NCI-H2196 treated with DMSO at 0.1 percent for 48 hours (cell line): ENCODE measurements around the gene SLC10A7.

Experiments
- DNase-seq: peaks from one replicate; lab custom pipeline; 2025; ENCODE audit not compliant: unreplicated experiment; lab: John Stamatoyannopoulos, UW

Gene SLC10A7

DNA sequence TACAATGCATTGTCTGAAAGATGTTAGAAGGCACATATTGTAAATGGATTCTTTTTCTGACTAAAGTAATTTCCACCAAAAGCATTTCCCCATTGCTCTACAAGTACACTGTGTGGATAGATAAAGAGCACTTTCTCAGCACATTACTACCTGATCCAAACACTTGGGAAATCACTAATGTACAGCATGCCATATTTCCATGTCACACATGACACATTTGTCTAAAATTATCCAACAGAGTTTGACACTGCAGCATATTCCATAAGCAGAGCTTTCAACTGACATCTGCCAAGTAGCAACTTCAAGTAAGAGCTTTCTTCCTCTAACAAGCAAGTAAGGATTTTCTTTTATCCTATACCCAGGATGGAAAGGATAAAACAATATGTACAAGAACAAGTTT, 257.9 kb downstream of the SLC10A7 start:
- no peak for DNase-seq

GRCh38 chr4:146261041-146261440, 260.7 kb downstream of the SLC10A7 start:
- DNase-seq: no peak

DNA sequence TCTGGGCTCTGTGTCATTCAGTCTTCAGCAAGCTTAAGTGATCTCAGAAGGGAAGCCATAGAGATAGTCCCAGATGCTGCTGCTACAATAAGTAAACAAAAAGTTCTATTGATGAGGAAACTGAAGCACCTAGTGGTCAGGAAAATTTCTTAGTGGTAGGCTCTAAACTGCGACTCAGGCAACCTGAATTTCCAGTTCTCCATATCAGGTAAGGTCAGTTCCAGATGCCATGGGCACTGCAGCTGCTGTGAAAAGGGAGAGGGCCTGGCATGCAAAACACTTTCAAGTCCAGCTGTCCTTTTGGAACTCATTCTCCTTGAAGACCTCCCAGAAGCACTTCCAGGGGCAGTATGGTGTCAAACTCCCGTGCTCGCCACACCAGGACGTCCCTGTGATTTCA, 261.2 kb downstream of the SLC10A7 start:
- DNase-seq: no peak

GRCh38 chr4:146257511-146257910, 264.2 kb downstream of the SLC10A7 start:
- no peak for DNase-seq

- no peak for DNase-seq
These were observed 265.4 kb downstream of the SLC10A7 start for GRCh38 chr4:146256328-146256727.

GRCh38 chr4:146255874-146256273, 265.9 kb downstream of the SLC10A7 start:
- no peak for DNase-seq

DNA sequence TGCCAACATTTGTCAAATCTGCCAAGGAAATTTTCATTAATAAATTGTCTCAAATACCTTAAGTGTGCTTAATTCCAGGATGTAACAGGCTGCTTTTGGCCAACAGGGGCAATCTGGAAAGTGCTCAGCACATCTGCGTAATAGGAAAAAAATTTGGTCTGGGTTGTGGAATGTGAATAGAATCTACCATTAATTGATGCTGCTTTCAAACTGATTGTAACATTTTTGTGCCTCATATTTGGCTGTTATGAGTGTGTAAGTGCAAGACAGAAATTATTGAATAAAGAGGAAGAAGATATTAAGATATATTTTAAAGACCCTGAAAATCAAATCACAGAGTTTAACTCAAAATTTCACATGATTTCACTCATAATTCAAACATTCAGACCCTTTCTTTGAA, 266.3 kb downstream of the SLC10A7 start:
- DNase-seq: no peak

DNA sequence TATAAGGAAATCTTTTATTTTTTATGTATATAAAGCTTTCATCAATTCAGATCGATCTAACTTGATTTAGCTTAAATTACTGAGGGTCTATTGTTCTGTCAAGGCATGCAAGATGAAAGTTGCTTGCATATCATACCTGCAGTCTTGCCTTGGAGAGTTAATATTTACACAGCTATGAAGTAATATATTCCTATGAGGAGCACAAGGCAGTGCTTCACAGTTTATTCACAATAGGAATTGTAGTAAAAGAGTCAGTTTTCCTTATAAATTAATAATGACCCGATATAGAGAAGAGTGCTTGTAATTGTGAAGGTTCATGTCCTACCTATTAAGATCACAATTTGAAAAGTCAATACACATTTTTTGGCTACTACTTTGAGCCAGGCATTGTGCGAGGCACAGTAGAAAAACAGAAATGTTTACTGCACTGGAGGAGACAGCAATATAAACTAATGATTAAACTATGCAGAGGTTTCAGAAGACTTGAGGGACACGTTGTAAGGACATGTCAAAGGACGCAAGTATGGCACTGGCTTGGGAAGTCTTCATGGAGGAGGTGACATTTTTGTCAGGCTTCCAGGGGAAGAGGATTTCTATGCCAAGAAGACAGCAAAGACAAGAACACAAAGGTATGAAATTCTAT, 268.6 kb downstream of the SLC10A7 start:
- no peak for DNase-seq

DNA sequence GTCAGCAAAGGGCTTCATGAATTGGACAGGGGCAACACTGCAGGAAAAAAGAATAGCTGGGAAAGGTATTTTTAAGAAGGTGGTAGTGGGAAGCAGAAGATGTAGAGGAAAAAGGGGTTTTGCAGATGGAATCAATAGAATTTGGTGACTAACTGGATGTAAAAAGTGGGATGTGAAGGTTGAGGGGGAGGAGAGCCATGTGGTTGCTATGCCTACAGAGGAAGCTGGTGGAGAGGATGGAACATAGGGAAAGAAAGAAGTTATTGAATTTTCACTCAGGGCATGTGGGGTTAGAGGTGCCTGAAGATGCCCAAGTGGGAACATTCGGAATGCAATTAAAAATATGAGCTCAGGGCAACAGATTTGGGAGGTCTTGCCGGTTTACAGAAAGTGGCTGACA, 274.4 kb downstream of the SLC10A7 start:
- no peak for DNase-seq

- no peak for DNase-seq
These were observed 275.4 kb downstream of the SLC10A7 start for GRCh38 chr4:146246381-146246780.

- DNase-seq: no peak
These were observed 275.9 kb downstream of the SLC10A7 start for GRCh38 chr4:146245850-146246249.

DNA sequence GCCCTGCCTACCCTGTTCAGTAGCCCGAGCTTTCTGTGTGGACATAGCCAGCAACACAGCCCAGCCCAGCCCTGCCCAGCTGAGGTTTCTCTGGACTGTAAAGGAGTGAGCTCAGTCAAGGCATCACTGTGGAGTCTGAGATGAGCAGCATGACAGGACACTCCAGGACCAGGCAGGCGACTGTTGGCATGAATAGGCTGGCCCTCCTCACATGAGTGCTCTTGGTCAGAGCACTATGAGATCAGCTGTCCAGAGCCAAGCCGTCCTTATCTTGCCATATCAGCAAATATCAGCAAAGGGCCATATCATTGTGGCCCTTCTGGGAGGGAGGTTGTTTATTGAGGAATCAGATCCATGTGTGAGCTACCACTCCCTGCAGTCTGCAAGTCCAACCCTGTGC, 276.5 kb downstream of the SLC10A7 start:
- DNase-seq: no peak

DNA sequence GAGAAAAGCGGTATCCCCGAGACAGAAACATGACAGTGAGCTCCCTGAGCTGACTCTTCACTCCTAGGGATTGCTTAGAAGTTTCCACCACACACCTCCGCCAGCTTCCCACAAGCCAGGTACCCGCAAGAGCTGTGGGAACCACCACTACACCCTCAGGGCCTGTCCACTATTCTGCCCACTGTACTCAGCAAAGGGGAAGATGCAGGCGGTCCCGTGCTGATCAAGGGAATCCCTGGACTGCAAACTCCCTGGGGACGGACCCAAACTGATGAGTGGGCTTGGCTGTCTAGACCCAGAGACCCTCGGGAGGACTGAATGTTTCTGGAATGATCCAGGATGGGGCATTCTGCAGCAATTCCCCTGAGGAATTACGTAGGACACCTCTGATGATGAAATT, 277.2 kb downstream of the SLC10A7 start:
- no peak for DNase-seq

GRCh38 chr4:146243883-146244277, 277.9 kb downstream of the SLC10A7 start:
- DNase-seq: no peak

DNA sequence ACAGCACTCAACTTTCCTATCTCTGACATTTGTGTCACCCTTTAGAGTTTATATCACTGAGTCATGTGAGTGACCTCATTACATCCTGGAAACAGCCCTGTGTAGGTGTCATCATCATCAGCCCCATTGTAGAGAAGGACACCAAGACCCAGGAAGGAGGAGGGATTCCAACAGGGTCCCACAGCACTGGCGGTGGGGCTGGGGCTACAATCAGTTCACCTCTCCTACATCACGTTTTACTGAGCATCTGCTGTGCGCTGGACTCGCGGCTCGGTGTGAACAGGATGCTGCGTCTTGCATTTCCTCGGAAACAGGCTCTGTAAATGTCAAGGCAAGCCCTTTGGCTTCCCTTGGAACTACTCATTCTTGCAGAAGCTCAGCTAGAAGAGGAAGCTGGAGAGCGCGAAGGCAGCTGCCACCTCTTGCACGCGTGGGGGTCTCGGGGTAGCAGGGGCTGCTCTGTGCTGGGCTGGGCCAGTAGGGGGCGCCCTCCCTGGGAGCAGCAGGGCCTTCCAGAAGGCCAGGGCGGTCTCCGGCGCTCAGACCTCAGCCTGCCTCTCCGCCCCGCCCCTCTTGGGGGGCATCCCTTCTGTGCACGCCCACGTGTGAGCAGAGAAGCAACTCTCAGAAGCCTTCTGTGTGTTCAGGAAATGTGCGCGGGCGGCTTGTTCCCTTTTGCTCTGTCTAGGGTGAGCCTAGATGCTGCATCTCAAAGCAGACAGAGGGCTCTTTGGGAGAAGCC, 278.4 kb downstream of the SLC10A7 start:
- no peak for DNase-seq

- no peak for DNase-seq
These were observed 283.6 kb downstream of the SLC10A7 start for GRCh38 chr4:146238107-146238506.

DNA sequence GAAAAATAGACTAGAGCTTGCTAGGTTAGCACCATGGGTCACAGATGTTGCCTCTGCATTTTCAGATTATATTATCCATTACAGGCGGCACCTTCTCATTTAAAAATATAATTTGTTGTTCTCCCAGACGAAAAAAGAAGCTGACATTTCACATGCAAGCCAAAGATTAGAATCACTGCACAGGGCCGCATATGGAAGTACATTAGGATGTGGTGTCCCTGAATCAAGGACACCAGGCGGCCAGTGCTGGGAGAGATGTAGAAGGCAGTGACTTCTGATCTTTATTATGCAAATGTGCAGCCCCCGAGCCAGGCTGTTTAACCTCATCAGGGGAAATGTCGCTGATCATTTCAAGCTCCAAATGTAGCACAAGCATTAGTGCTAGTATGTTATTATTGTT, 284.6 kb downstream of the SLC10A7 start:
- DNase-seq: no peak

DNA sequence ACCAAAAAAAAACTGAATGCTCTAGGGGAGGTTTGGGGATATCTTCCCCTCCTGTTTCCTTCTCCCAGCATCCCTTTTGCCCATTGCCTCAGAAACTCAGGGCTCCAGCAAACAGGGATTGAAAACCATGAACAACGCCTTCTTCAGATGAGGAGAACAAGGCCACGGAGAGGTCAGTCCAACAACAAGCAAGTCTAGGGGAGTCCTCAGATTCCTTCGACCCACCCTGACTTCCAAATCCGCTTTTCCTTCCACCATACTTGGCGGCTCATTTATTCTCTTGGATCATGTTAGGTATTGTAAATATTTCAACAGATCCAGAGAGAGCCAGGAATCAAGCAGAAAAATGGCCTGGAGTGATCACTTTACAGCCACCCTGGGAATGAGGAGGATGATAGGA, 285.5 kb downstream of the SLC10A7 start:
- DNase-seq: no peak

- no peak for DNase-seq
These were observed 286.0 kb downstream of the SLC10A7 start for GRCh38 chr4:146235654-146236177.

DNA sequence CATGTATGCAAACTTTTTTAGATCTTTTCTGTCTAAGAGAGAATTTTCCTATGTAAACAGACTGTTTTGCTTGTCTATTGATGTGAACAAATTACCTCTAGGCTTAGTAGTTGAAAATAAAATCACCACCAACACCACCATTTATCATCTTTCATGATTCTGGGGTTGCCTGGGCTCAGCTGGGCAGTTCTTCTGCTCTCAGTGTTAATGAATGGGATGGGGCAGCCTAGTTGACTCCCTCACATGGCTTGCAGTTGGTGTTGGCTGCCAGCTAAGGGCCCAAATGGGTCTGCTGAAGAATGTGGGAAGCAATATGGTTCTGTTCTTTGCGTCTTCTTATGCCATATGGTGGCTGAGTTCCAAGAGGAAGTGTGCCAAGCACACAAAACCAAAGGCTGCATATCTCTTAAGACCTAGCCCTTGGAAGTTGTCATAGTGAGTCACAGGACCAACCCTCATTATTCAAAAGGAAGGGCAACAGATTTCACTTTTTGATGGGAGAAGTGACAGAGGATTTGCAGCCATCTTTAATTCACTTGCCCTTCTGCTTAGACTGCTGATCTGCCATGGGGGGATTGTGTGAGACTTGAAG, 289.5 kb downstream of the SLC10A7 start:
- no peak for DNase-seq

DNA sequence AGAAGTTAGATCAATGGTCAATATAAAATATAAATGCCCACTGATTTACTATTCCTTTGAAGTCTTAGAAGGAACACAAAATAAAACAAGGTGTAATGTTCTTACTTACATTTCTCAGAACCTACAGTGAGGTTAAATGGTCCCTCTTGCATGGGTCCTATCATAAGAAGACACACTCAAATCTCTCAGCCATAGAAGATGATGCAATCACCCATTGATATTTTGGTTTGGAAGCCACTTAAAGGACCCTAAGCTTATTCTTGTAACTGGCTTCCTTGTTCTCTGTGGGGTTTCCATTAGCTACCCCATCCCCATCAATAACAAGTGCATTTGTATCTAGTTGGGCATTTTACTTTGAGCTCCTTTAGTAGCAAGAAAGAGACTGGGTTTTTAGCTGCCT, 292.3 kb downstream of the SLC10A7 start:
- DNase-seq: no peak

DNA sequence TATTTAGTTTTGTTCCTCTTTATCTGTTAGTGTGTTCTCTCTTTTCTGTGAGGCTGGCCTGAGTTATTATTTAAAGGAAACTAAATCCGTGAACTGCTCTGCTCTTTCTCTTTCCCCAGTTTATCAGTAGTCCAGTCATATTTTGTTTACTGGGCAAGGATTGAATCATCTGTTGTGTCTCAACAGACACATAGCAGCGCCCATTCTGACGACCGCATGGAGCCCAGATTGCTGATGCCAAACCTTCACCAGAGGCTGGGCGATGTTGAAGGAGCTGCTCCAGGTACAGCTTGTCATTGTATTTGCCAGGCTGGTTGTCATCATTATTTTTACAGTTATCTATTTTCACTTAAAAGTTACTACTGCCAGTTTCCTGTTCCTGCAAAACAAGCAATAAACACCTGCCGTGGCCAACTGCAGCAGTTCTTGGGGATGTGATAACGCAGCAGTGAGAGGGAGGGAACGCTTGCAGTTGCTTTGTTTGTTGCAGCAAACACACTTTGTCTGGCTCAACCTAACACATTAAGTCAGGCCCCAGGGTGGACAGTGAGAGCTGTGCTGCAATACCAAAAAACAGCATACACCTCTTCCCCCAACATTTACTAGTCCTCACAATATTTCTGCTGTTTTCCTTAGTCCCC, 297.3 kb downstream of the SLC10A7 start:
- no peak for DNase-seq
